ENCODE measurements around the gene NUP214.

- TF ChIP-seq CTCF (IDR thresholded peaks at IDR 0.05): no peak
- TF ChIP-seq POLR2AphosphoS5 (IDR thresholded peaks at IDR 0.05): no peak
- TF ChIP-seq POLR2A (IDR thresholded peaks at IDR 0.05): no peak
These were observed 150.9 kb downstream of the NUP214 start, which contains the start of gene FAM78A for GRCh38 chr9:131276094-131276888.

Data from breast epithelium (tissue), 3 donors.